SH-SY5Y (cell line): ENCODE measurements around the gene ARHGAP19.

Source experiments
- GATA2 ChIP-seq: IDR thresholded peaks from 2 replicates; pipeline ENCODE4 v1.6.1; 2011; ENCODE audit warnings: mild to moderate bottlenecking, low read depth, low read length
- GATA3 ChIP-seq: IDR thresholded peaks from 2 replicates; pipeline ENCODE4 v1.6.1; 2011; ENCODE audit warnings: low read depth, mild to moderate bottlenecking, low read length, moderate library complexity

The ARHGAP19 gene

DNA sequence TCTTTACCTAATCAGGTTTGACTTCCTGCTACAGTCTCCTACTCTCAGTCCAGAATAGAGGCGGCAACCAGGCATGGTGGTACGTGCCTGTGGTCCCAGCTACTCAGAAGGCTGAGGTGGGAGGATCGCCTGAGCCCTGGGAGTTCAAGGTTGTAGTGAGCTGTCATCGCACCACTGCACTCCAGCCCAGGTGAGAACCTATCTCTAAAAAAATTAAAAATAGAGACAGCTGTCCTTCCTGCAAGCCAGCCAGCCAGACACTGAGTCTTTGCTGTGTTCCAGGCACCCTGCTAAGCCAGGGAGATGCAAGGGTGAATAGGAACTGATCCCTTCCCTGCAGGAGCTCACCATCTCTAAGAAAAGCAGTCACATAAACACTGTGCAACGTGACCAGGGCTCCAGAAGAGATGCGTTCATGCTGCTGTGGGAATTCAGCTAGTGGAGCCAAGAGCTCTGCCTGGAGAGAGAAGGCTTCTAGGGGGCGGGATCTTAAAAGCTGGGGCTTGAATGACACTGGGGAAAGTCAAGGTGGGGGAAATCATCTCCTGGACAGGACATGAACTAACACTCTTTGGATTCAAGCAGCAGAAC, 84.6 kb downstream of the ARHGAP19 start:
- TF ChIP-seq GATA2 (no peak), GATA3 (no peak)

DNA sequence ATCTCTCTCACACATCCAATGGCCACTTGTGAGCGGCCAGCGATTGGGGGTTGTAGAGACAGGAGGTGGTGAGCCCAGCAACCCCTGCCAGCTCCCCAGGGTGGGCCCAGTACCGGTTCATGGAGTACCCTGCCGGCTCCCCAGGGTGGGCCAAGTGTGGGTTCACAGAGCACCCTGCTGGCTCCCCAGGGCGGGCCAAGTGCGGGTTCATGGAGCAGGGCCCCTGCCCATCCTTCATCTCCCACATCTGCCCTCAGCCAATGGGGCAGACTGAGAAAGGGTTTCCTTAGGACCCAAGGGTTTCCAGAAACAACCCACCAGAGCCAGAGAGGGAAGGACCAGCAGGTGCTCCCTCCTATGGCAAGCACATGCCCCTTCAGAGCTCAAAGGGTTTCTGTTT, 85.3 kb downstream of the ARHGAP19 start:
- TF ChIP-seq GATA2 (no peak), GATA3 (no peak)

DNA sequence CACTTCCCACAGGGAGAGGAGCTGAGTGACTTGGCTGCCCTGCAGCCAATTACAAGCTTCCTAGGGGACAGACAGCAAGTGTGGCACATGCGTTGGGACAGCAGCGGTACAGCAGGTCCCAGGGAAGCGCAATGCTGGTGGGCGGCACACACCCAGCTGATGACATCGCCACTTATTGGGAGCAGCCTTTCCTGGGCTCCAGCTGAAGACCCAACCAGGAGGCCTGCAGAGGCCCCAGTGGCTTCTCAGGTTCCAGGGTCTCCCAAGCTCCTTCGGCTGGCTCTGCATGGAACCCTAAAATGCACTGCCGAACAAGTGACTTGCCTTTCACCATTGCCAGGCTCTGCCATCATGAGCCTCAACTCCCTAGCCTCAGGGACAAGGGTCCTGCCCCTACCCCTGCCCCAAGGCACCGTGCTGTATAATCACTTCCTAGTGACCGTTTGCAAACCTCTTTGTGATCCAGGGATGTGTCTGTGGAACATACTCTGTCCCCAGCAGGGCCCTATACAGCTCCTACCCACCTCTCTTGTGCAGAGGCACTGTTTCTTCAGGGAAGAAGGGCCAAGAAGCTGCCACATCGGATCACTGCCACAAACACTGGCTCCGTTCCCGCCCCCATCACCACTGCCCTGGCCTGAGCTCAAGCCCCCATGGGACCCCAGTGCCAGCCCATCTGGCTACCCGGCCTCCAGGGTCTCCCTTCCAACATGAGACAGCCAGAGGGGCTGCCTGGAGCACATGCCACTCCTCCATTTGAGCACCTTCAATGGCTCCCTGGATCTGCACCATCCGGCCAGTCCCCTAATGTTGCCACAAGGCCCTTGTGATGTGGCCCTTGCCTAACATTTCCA, 87.4 kb downstream of the ARHGAP19 start:
- TF ChIP-seq GATA2 (no peak), GATA3 (no peak)

DNA sequence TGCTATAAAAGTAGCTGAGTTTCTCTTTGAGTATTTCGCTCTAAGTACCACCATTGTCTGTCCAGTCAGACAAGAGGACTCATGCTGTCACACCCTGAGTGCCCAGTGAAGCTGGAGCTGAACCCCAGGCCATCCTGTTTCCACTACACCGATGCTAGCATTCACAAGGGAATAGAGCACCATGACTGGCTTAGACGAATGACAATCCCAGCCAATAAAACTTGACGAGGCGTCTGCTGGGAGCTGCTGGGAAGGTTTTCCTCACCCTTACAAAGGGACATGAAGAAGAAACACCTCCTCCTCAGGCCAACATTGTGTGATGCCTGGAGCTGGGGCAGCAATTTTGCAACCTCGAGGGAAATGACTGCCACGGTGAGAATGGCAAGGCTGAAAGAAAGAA, 89.2 kb downstream of the ARHGAP19 start:
- no peak for TF ChIP-seq GATA3
- TF ChIP-seq GATA2 = no peak

DNA sequence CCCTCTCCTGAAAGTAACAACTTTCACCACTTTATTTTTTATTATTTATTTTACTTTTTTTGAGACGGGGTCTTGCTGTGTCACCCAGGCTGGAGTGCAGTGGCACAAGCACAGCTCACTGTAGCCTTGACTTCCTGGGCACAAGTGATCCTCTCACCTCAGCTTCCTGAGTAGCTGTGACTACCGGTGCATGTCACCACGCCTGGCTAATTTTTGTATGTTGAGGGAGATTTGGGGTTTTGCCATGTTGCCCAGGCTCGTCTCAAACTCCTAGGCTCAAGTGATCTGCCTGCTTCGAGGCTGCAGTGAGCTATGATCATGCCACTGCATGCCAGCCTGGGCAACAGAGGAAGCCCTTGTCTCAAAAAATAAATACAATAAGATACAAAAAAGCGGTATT, 91.8 kb downstream of the ARHGAP19 start:
- no peak for TF ChIP-seq GATA3
- TF ChIP-seq GATA2 = no peak

DNA sequence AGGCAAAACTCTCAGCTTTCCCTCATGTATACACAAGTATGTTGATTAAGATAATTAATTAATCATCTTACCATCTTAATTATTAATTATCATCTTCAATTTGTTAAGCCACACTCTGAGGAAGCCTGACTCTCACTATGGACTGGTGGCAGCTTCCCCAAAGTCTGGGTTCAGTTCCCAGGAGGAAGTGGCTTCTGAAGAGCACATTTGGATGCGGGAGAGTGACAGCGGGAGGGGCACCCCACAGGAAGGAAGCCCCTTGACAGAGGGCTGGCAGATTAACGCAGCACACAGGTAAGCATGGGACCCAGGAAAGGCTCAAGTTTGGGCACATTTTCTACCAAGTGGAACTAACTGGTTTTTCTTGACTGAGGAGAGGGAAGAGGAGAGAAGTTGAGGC, 93.3 kb downstream of the ARHGAP19 start:
- TF ChIP-seq GATA3 = no peak
- TF ChIP-seq GATA2 = no peak

DNA sequence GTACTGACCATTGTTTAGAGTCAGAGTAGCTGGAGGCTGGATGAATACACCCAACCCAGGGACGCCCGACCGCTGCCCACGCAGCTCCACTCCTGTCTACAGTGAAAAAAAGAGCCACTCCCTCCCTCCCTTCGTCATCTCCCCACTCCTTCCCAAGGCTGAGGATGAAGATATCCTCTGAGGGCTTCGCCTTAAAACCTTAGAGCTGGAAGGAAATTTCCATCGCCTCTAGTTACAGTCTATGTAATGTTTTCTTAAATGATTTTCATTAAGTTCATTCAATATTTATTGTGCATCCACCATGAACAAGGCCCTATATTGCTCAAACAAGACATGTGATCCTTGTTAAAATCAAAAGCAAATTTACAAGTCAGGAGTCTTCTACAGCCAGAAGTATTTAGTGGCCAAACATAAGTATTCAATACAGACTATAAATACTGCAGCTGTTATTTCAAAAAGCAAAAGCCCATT, 95.4 kb downstream of the ARHGAP19 start:
- TF ChIP-seq GATA3 (no peak), GATA2 (no peak)

DNA sequence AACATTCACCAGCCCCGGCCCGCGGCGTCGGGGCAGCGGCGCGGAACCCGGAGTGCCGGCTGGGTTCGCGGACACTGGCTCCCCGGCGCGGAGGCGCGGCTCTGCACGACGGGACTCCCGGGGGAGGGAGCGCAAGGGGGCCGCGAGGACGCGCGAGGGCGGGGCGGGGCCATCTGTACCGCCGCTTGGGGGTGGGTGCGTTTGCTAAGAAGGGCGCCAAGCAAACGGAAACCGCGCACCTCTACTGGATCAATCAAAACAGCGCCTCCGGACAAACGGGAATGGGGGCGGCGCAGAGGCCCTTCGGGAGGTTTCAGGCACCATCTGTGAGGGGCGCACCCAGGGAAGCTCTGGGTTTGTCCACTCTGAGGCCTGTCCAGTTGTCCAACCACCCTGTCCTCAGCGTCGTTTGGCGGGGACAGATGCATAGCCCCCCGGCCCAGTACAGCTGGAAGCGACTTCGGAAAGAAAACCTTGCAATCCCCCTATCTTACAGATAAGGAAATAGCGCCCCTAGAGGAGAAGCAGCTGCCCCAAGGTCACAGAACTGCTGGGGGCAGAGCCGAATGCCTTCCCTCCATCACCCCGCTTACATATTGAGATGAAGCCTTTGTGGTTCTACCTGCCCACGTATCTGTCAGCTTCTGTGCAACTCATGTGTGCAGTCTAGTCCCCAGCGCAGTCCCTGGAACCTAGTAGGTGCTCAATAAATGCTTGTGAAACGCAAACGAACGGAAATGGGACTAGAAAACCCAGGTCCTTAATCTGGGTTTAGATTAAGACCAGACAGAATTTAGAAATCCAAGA, 96.0 kb downstream of the ARHGAP19 start:
- TF ChIP-seq GATA2 (peak; percentile 34), GATA3 (no peak)

DNA sequence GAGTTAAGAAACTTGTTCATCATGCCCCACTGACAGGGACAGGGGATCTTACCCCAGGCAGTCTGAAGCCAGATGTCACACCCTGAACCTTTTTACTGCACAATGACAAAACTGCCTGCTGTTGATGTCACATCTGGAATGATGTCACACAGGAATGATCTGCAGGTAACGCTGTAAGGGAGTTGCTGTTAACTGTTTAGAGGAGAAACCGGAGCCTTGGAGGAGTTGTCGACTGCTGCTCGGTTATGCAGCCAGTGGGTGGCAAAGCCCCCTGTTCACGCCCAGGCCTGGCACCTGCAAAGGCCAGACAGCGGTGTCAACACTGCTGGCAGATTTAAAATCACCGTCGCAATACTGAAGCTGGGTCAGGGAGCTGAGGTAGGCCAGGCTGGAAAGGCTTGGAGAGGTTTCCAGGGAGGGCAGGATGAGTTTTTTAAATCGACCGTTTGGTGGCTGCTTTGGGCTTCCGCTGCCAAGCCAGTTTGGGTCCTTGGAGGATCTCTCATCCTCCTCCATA, 96.7 kb downstream of the ARHGAP19 start:
- no peak for TF ChIP-seq GATA3
- TF ChIP-seq GATA2 = no peak

DNA sequence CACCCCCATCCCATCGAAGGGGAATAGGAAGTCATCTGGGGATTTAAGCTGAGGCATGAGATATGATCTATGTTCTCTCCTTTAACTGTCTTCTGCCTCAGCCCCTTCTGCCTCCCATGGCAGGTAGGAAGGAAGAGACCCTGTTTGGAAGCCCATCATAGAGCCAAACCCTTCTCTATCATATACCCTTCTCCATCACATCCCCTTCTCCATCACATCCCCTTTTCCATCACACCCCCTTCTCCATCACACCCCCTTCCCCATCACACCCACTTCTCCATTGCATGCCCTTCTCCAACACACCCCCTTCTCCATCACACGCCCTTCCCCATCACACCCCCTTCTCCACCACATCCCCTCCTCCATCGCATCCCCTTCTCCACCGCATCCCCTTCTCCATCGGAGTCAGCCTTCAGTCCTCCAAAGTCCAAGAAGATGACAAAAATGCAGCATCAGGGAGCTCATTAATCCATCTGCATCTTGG, 99.4 kb downstream of the ARHGAP19 start:
- no peak for TF ChIP-seq GATA3
- TF ChIP-seq GATA2 = no peak

DNA sequence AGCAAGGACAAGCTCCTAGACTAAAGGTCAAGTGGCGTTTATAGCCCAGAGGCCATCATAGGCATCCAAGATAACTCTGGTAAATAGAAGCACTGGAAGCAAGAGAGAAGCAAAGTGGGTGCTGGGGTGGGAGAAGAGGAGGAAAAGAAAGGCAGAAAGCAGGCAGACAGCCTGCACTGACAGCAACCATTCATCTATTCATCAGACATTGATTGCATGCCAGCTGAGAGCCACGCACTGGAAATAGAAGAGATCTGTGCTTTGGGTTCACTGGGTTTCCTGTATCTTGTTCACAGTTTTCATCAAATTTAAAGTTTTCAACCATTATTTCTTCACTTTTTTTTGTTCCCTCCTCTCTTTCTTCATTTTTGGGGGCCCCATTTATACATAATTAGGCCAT, 102.0 kb downstream of the ARHGAP19 start:
- TF ChIP-seq GATA3 (no peak), GATA2 (no peak)

DNA sequence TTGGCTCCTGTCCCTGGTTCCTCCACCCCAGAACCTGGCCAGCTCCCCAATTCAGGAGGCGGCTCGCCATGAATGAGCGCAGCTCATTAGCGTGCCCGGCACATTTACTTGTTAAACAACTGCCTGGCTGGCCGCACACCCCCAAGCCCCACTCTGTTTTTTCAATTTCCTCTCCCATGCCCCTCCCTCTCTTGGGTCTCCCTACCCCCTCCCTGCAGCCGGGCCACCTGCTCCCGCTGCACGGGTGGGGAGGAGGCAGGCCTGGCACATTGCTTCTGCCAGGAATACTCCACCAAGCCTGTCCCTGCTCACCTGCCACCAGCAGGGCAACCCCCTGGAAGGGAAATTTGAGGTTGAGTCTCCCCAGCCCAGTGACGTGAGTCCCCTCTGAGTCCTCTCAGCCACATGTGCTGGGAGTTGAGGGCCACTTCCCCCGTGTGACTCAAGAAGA, 104.2 kb downstream of the ARHGAP19 start:
- TF ChIP-seq GATA2 = no peak

DNA sequence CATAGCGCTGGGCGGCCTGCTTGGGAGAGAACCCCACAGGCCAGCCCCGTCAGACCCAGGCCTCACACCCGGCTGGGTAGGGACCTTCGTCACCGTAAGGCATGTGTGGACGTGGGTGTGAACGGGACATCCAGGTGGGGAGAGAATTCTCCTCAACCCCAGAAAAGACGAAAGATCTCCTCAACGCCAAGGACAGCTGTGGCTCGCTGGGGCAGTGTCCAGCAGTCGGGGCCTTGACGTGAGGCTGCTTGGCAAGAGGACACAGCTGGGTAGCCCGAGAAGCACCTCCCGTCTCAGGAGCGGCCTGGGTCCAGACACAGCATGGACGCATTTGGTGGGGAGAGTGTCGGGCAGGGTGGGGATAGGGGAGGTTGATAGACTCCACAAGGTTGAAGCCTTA, 105.5 kb downstream of the ARHGAP19 start:
- no peak for TF ChIP-seq GATA3

DNA sequence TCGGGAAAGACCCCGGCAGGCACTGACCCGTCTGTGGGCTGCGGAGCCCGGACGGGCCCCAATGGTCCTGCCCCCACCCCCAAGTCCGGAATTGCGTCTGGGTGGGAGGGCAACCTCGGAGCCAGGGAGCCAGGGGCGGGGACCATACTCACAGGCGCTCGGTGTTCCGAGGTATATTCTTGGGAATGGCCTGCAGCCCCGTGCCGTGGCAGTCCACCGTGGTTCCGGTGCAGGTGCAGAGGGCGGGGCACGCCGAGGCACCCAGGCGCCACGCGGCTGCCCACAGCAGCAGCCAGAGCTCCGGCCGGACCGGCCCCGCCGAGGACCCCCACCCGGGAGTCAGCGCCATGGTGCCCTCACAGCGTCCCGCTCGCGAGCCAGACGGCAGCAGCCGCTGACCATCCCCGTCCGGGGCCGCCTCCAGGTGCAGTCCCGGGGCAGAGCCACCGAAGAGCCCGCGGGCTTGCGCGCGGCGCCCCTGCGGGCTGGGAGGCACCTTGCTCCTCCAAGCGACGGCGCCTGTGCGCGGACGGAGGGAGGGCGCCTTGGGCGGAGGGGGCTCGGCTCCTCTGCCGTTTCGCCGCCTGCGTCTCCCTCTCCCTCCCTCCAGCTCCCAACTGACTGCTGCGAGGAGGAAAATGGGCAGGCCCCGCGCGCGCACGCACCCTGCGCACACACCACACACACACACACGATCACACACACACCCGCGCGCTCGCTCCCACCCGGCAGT, 106.9 kb downstream of the ARHGAP19 start, which contains the start of gene SLIT1:
Gene SLIT1, minus strand, starts transcription at position 634 of the 733 bp plus-strand sequence. Its CDS starts 285 bp downstream, at position 349.
- TF ChIP-seq GATA2 (no peak), GATA3 (no peak)
